ENCODE measurements around the gene PTGDS. TPM values are rescaled to one million over a fixed set of nuclear protein-coding genes. Genes with fewer than 3 reads are reported as not detected.

Gene PTGDS
- total RNA-seq, 2 experiments from 2014 or later = 22.1 to 24.0 TPM

GRCh38 chr9:137014776-137015539 lies 37.7 kb downstream of the PTGDS start:
- ChIA-PET CTCF (interaction anchor here (2.0 to 8.6 kb wide), 2 partner anchors 14 to 20 kb away, joined by 6 to 59 read pairs; partner anchors contain the start of genes ABCA2 and FUT7), POLR2A (no interaction called here)
- Mint-ChIP-seq H3K27me3 (no peaks in the 10 kb centered on the region), H3K9me3 (no peaks in the 10 kb centered on the region), H3K4me1 (no peaks in the 10 kb centered on the region), H3K36me3 (ENCODE audit: low read depth) (peaks cover 9% of the 10 kb centered on the region), H3K4me3 (no peak overlapping the region), H3K27ac (no peak overlapping the region)
- no peak for DNase-seq

GRCh38 chr9:137015540-137015930 lies 38.2 kb downstream of the PTGDS start:
- ChIA-PET POLR2A (no interaction called here), CTCF (interaction anchor here (2.0 to 8.6 kb wide), 2 partner anchors 14 to 20 kb away, joined by 6 to 59 read pairs; partner anchors contain the start of genes ABCA2 and FUT7)
- Mint-ChIP-seq H3K4me3 (no peak overlapping the region), H3K36me3 (ENCODE audit: low read depth) (peaks cover 9% of the 10 kb centered on the region), H3K27ac (no peak overlapping the region), H3K4me1 (no peaks in the 10 kb centered on the region), H3K27me3 (no peaks in the 10 kb centered on the region), H3K9me3 (no peaks in the 10 kb centered on the region)
- no peak for DNase-seq

GRCh38 chr9:137015976-137016375 lies 38.7 kb downstream of the PTGDS start:
- ChIA-PET CTCF (interaction anchor here (2.0 to 8.6 kb wide), 2 partner anchors 13 to 19 kb away, joined by 6 to 59 read pairs; partner anchors contain the start of genes ABCA2 and FUT7), POLR2A (no interaction called here)
- Mint-ChIP-seq H3K4me1 (no peaks in the 10 kb centered on the region), H3K27me3 (no peaks in the 10 kb centered on the region), H3K36me3 (ENCODE audit: low read depth) (peaks cover 9% of the 10 kb centered on the region), H3K9me3 (no peaks in the 10 kb centered on the region), H3K27ac (no peak overlapping the region), H3K4me3 (no peak overlapping the region)
- DNase-seq = no peak

- H3K36me3 Mint-ChIP-seq (ENCODE audit: low read depth) = peaks cover 7% of the 10 kb centered on the region
- ChIA-PET POLR2A (no interaction called here), CTCF (interaction anchor here (2.0 to 8.6 kb wide), 2 partner anchors 13 to 19 kb away, joined by 6 to 59 read pairs; partner anchors contain the start of genes ABCA2 and FUT7)
- H3K27ac Mint-ChIP-seq = no peak overlapping the region
- H3K4me3 Mint-ChIP-seq = no peak overlapping the region
- H3K27me3 Mint-ChIP-seq = no peaks in the 10 kb centered on the region
- no peaks in the 10 kb centered on the region for H3K9me3 Mint-ChIP-seq
- no peaks in the 10 kb centered on the region for H3K4me1 Mint-ChIP-seq
- DNase-seq = no peak
These were observed 39.1 kb downstream of the PTGDS start for GRCh38 chr9:137016436-137016835.

- H3K4me1 Mint-ChIP-seq = peaks cover 1% of the 10 kb centered on the region
- DNase-seq = no peak
- no peak overlapping the region for H3K27ac Mint-ChIP-seq
- no peak overlapping the region for H3K4me3 Mint-ChIP-seq
- H3K27me3 Mint-ChIP-seq = no peaks in the 10 kb centered on the region
- ChIA-PET CTCF (interaction anchor here (8.6 kb wide), 1 partner anchor 12 kb away, joined by 59 read pairs; the partner anchor contains the start of genes ABCA2 and FUT7), POLR2A (no interaction called here)
- no peaks in the 10 kb centered on the region for H3K9me3 Mint-ChIP-seq
- peaks cover 4% of the 10 kb centered on the region for H3K36me3 Mint-ChIP-seq (ENCODE audit: low read depth)
These were observed 39.8 kb downstream of the PTGDS start for GRCh38 chr9:137017071-137017470.

GRCh38 chr9:137017791-137018497 lies 40.6 kb downstream of the PTGDS start:
- peaks cover 6% of the 10 kb centered on the region for H3K36me3 Mint-ChIP-seq (ENCODE audit: low read depth)
- no peak overlapping the region for H3K27ac Mint-ChIP-seq
- H3K4me1 Mint-ChIP-seq = peaks cover 3% of the 10 kb centered on the region
- POLR2A ChIA-PET = no interaction called here
- no peaks in the 10 kb centered on the region for H3K9me3 Mint-ChIP-seq
- DNase-seq = no peak
- CTCF ChIA-PET = interaction anchor here (2.1 to 8.6 kb wide), 2 partner anchors 11 to 18 kb away, joined by 6 to 59 read pairs; partner anchors contain the start of genes ABCA2 and FUT7
- H3K4me3 Mint-ChIP-seq = no peak overlapping the region
- H3K27me3 Mint-ChIP-seq = no peaks in the 10 kb centered on the region

- Mint-ChIP-seq H3K4me3 (no peak overlapping the region), H3K27me3 (no peaks in the 10 kb centered on the region), H3K27ac (no peak overlapping the region), H3K9me3 (no peaks in the 10 kb centered on the region), H3K4me1 (peaks cover 7% of the 10 kb centered on the region), H3K36me3 (ENCODE audit: low read depth) (peaks cover 6% of the 10 kb centered on the region)
- ChIA-PET CTCF (interaction anchor here (0.7 to 8.6 kb wide), 4 partner anchors 10 to 292 kb away, joined by 3 to 59 read pairs (median 5); partner anchors contain the start of genes ABCA2 and FUT7), POLR2A (no interaction called here)
- DNase-seq = no peak
These were observed 41.7 kb downstream of the PTGDS start for GRCh38 chr9:137018761-137019559.

GRCh38 chr9:137019891-137020683 lies 42.8 kb downstream of the PTGDS start:
- no peak for DNase-seq
- H3K9me3 Mint-ChIP-seq = no peaks in the 10 kb centered on the region
- CTCF ChIA-PET = interaction anchor here (0.7 to 8.6 kb wide), 6 partner anchors 9 to 293 kb away, joined by 3 to 59 read pairs (median 5); partner anchors contain the start of genes ABCA2, FUT7 and NPDC1

GRCh38 chr9:137020771-137021567 lies 43.7 kb downstream of the PTGDS start:
- peaks cover 6% of the 10 kb centered on the region for H3K36me3 Mint-ChIP-seq (ENCODE audit: low read depth)
- no peak overlapping the region for H3K27ac Mint-ChIP-seq
- ChIA-PET POLR2A (no interaction called here), CTCF (interaction anchor here (0.6 to 8.6 kb wide), 7 partner anchors 8 to 178 kb away, joined by 3 to 59 read pairs (median 4); partner anchors contain the start of genes ABCA2, AJM1, CLIC3 and FUT7)
- peaks cover 11% of the 10 kb centered on the region for H3K4me1 Mint-ChIP-seq
- H3K27me3 Mint-ChIP-seq = no peaks in the 10 kb centered on the region
- no peaks in the 10 kb centered on the region for H3K9me3 Mint-ChIP-seq
- no peak for DNase-seq
- no peak overlapping the region for H3K4me3 Mint-ChIP-seq

More at GRCh38 chr9:137019891-137020683, 42.8 kb downstream of the PTGDS start:
- Mint-ChIP-seq H3K36me3 (ENCODE audit: low read depth) (peaks cover 6% of the 10 kb centered on the region), H3K4me1 (peaks cover 11% of the 10 kb centered on the region), H3K4me3 (no peak overlapping the region), H3K27me3 (no peaks in the 10 kb centered on the region), H3K27ac (no peak overlapping the region)
- POLR2A ChIA-PET = no interaction called here

- DNase-seq = no peak
- H3K36me3 Mint-ChIP-seq (ENCODE audit: low read depth) = peaks cover 6% of the 10 kb centered on the region
- H3K4me3 Mint-ChIP-seq = no peak overlapping the region
- CTCF ChIA-PET = interaction anchor here (0.6 to 8.6 kb wide), 7 partner anchors 8 to 179 kb away, joined by 3 to 59 read pairs (median 4); partner anchors contain the start of genes ABCA2, AJM1, CLIC3 and FUT7
- H3K9me3 Mint-ChIP-seq = no peaks in the 10 kb centered on the region
- no peak overlapping the region for H3K27ac Mint-ChIP-seq
- peaks cover 13% of the 10 kb centered on the region for H3K4me1 Mint-ChIP-seq
- H3K27me3 Mint-ChIP-seq = no peaks in the 10 kb centered on the region
- POLR2A ChIA-PET = no interaction called here
These were observed 44.3 kb downstream of the PTGDS start for GRCh38 chr9:137021568-137021978.

Measured in activated CD4-positive, alpha-beta T cell treated with anti-CD3 and anti-CD28 coated beads, Interleukin-2, amount 10 ng/mL, durations not matched to agents 7 days and 5 days (primary cell).